Measurements from ENCODE around the gene LMBR1. TPM values are rescaled to one million over a fixed set of nuclear protein-coding genes. Genes with fewer than 3 reads are reported as not detected.

LMBR1 gene
- total RNA-seq, 2 experiments from 2014 or later, result 114 to 136 TPM

- H3K36me3 ChIP-seq (ENCODE audit: insufficient read depth, low read length), result no peaks in the 10 kb centered on the region
- H3K4me3 ChIP-seq (ENCODE audit: low read depth, low read length, poor library complexity, severe bottlenecking), result no peak overlapping the region
- intact Hi-C loops (cut with micrococcal nuclease; ENCODE audit: unreplicated experiment), result no loop called here
- no peak overlapping the region for H2AFZ ChIP-seq (ENCODE audit: low read length)
- BruUV-seq (replicated peaks), result no TSS peak
- H3K9me3 ChIP-seq (ENCODE audit: low read length), result no peaks in the 10 kb centered on the region
- TF ChIP-seq CTCF (conservative IDR thresholded peaks at IDR 0.05; ENCODE audit: low read length) (no peak), EZH2phosphoT487 (IDR thresholded peaks at IDR 0.05; ENCODE audit: borderline replicate concordance, low read depth, low read length) (no peak)
- H3K27ac ChIP-seq (ENCODE audit: low read depth, low read length, poor library complexity, severe bottlenecking), result no peak overlapping the region
- CTCF ChIA-PET (ENCODE audit: unreplicated experiment), result no interaction called here
- H3K4me1 ChIP-seq (ENCODE audit: insufficient read depth, low read length, poor library complexity, severe bottlenecking), result peaks cover 3% of the 10 kb centered on the region
- POLR2A ChIA-PET, result no interaction called here
- H3K4me2 ChIP-seq (ENCODE audit: low read length), result no peak overlapping the region
- no peak for DNase-seq (ENCODE audit: low spot score)
- H3K9me2 ChIP-seq (ENCODE audit: insufficient read depth, low read length), result no peaks in the 10 kb centered on the region
- H4K20me1 ChIP-seq (ENCODE audit: insufficient read depth, low read length), result no peaks in the 10 kb centered on the region
- no peaks in the 10 kb centered on the region for H3K79me2 ChIP-seq (ENCODE audit: insufficient read depth, low read depth, low read length)
These were observed 42.3 kb upstream of the LMBR1 start for GRCh38 chr7:156935250-156935649.

- Histone ChIP-seq H3K4me2 (ENCODE audit: low read length) (no peak overlapping the region), H3K36me3 (ENCODE audit: insufficient read depth, low read length) (no peaks in the 10 kb centered on the region), H3K9me2 (ENCODE audit: insufficient read depth, low read length) (no peaks in the 10 kb centered on the region), H3K4me3 (ENCODE audit: low read depth, low read length, poor library complexity, severe bottlenecking) (no peak overlapping the region), H3K27ac (ENCODE audit: low read depth, low read length, poor library complexity, severe bottlenecking) (no peak overlapping the region), H4K20me1 (ENCODE audit: insufficient read depth, low read length) (no peaks in the 10 kb centered on the region), H3K79me2 (ENCODE audit: insufficient read depth, low read depth, low read length) (no peaks in the 10 kb centered on the region), H2AFZ (ENCODE audit: low read length) (no peak overlapping the region; the same call in 1 of the 2 replicates), H3K4me1 (ENCODE audit: insufficient read depth, low read length, poor library complexity, severe bottlenecking) (peaks cover 34% of the 10 kb centered on the region), H3K9me3 (ENCODE audit: low read length) (no peaks in the 10 kb centered on the region)
- ChIA-PET POLR2A (interaction anchor here (0.6 to 2.0 kb wide), 5 partner anchors 11 to 279 kb away, joined by 3 to 5 read pairs (median 3); partner anchors contain the start of gene LMBR1), CTCF (ENCODE audit: unreplicated experiment) (no interaction called here)
- intact Hi-C loops (cut with micrococcal nuclease; ENCODE audit: unreplicated experiment), result no loop called here
- no peak for TF ChIP-seq EZH2phosphoT487 (IDR thresholded peaks at IDR 0.05; ENCODE audit: borderline replicate concordance, low read depth, low read length)
- TF ChIP-seq CTCF (conservative IDR thresholded peaks at IDR 0.05; ENCODE audit: low read length), result no peak
- no peak for DNase-seq (ENCODE audit: low spot score)
- BruUV-seq (replicated peaks), result no TSS peak
These were observed 39.0 kb upstream of the LMBR1 start for GRCh38 chr7:156932006-156932405.

- H3K79me2 ChIP-seq (ENCODE audit: insufficient read depth, low read depth, low read length), result no peaks in the 10 kb centered on the region
- POLR2A ChIA-PET, result interaction anchor here (0.7 to 0.9 kb wide), 3 partner anchors 15 to 30 kb away, joined by 3 read pairs; no protein-coding TSS in a partner anchor
- CTCF ChIA-PET (ENCODE audit: unreplicated experiment), result no interaction called here
- no peak overlapping the region for H2AFZ ChIP-seq (ENCODE audit: low read length)
- no peak for DNase-seq (ENCODE audit: low spot score)
- no peak overlapping the region for H3K4me2 ChIP-seq (ENCODE audit: low read length)
- H3K4me1 ChIP-seq (ENCODE audit: insufficient read depth, low read length, poor library complexity, severe bottlenecking), result peaks cover 44% of the 10 kb centered on the region
- H3K9me2 ChIP-seq (ENCODE audit: insufficient read depth, low read length), result no peaks in the 10 kb centered on the region
- H4K20me1 ChIP-seq (ENCODE audit: insufficient read depth, low read length), result no peaks in the 10 kb centered on the region
- BruUV-seq (replicated peaks), result no TSS peak
- intact Hi-C loops (cut with micrococcal nuclease; ENCODE audit: unreplicated experiment), result no loop called here
- no peak overlapping the region for H3K4me3 ChIP-seq (ENCODE audit: low read depth, low read length, poor library complexity, severe bottlenecking)
- no peak overlapping the region for H3K27ac ChIP-seq (ENCODE audit: low read depth, low read length, poor library complexity, severe bottlenecking)
- TF ChIP-seq CTCF (conservative IDR thresholded peaks at IDR 0.05; ENCODE audit: low read length), result no peak
- TF ChIP-seq EZH2phosphoT487 (IDR thresholded peaks at IDR 0.05; ENCODE audit: borderline replicate concordance, low read depth, low read length), result no peak
- no peaks in the 10 kb centered on the region for H3K36me3 ChIP-seq (ENCODE audit: insufficient read depth, low read length)
- no peaks in the 10 kb centered on the region for H3K9me3 ChIP-seq (ENCODE audit: low read length)
These were observed 37.0 kb upstream of the LMBR1 start for GRCh38 chr7:156929789-156930539.
